ENCODE results near the gene NKX2-4. TPM values are rescaled to one million over a fixed set of nuclear protein-coding genes. Genes with fewer than 3 reads are reported as not detected.

Gene NKX2-4
- polyA plus RNA-seq, 3 donors: not detected

DNA sequence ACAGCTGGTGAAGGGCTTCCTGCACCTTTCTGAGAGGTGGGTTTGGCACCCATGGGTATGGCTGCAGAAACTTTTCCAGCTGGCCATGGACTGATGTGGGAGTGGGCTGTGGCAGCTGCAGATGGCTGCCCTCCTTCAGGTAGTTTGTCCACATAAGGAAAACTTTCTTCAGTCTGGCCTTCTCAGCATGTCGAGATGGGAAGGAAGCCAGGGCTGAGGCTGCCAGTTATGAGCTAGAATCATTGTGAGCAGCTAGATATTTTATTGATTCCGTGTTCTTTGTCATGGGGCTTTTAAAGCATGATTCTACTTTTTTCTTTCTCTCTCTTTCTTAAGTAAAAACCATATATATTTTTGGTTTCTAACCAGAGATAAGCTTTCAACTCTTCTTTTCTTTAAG is 16.6 kb downstream of the NKX2-4 start:
- WGBS (ENCODE audit: insufficient coverage): no CpG with 5 or more reads among the region's 2 CpGs
- Histone ChIP-seq H3K9ac (ENCODE audit: insufficient read depth, low read length, poor library complexity, severe bottlenecking) (no peak overlapping the region), H3K36me3 (replicated peaks in 1 of 2; ENCODE audit: control insufficient read depth in 1 of 2, insufficient read depth in 2 of 2, low read length in 2 of 2) (peaks cover 79 to 98% of the 10 kb centered on the region in 2 donors), H3K79me2 (ENCODE audit: insufficient read depth, low read length) (peaks cover 13% of the 10 kb centered on the region), H3K27me3 (ENCODE audit: control insufficient read depth in 2 of 2, insufficient read depth in 2 of 2, low read length in 2 of 2) (no peaks in the 10 kb centered on the region), H3K9me3 (replicated peaks in 1 of 2; ENCODE audit: control insufficient read depth in 1 of 2, insufficient read depth in 1 of 2, low read length in 2 of 2) (no peaks in the 10 kb centered on the region), H3K4me1 (ENCODE audit: control insufficient read depth in 1 of 2, insufficient read depth in 2 of 2, low read length in 2 of 2) (no peaks in the 10 kb centered on the region), H3K4me2 (replicated peaks; ENCODE audit: extremely low read depth, low read length, poor library complexity, severe bottlenecking) (no peak overlapping the region), H2AFZ (ENCODE audit: insufficient read depth, low read depth, low read length, poor library complexity, severe bottlenecking) (no peak overlapping the region), H4K20me1 (ENCODE audit: insufficient read depth, low read length) (peaks cover 74% of the 10 kb centered on the region), H3K4me3 (replicated peaks in 1 of 3; ENCODE audit: low read depth in 2 of 3, low read length in 3 of 3) (no peak overlapping the region), H3K27ac (ENCODE audit: low read depth in 1 of 2, low read length in 2 of 2) (no peak overlapping the region)
- no peaks in the 10 kb centered on the region for H3K27me3 Mint-ChIP-seq (ENCODE audit: low read depth in 3 of 3)
- no peak overlapping the region for H3K27ac Mint-ChIP-seq
- H3K9me3 Mint-ChIP-seq: no peaks in the 10 kb centered on the region
- peaks cover 70 to 87% of the 10 kb centered on the region in 2 donors for H3K36me3 Mint-ChIP-seq
- no peak overlapping the region for H3K4me3 Mint-ChIP-seq
- intact Hi-C loops (cut with micrococcal nuclease): no loop called here
- DNase-seq: no peak
- no peaks in the 10 kb centered on the region for H3K4me1 Mint-ChIP-seq
- TF ChIP-seq, protein P1, sequence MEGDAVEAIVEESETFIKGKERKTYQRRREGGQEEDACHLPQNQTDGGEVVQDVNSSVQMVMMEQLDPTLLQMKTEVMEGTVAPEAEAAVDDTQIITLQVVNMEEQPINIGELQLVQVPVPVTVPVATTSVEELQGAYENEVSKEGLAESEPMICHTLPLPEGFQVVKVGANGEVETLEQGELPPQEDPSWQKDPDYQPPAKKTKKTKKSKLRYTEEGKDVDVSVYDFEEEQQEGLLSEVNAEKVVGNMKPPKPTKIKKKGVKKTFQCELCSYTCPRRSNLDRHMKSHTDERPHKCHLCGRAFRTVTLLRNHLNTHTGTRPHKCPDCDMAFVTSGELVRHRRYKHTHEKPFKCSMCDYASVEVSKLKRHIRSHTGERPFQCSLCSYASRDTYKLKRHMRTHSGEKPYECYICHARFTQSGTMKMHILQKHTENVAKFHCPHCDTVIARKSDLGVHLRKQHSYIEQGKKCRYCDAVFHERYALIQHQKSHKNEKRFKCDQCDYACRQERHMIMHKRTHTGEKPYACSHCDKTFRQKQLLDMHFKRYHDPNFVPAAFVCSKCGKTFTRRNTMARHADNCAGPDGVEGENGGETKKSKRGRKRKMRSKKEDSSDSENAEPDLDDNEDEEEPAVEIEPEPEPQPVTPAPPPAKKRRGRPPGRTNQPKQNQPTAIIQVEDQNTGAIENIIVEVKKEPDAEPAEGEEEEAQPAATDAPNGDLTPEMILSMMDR (IDR thresholded peaks at IDR 0.05): no peak

- Histone ChIP-seq H3K27ac (ENCODE audit: low read depth in 1 of 2, low read length in 2 of 2) (no peak overlapping the region), H3K4me2 (replicated peaks; ENCODE audit: extremely low read depth, low read length, poor library complexity, severe bottlenecking) (no peak overlapping the region), H3K79me2 (ENCODE audit: insufficient read depth, low read length) (peaks cover 17% of the 10 kb centered on the region), H4K20me1 (ENCODE audit: insufficient read depth, low read length) (peaks cover 88% of the 10 kb centered on the region), H3K9me3 (replicated peaks in 1 of 2; ENCODE audit: control insufficient read depth in 1 of 2, insufficient read depth in 1 of 2, low read length in 2 of 2) (no peaks in the 10 kb centered on the region), H2AFZ (ENCODE audit: insufficient read depth, low read depth, low read length, poor library complexity, severe bottlenecking) (no peak overlapping the region), H3K4me1 (ENCODE audit: control insufficient read depth in 1 of 2, insufficient read depth in 2 of 2, low read length in 2 of 2) (no peaks in the 10 kb centered on the region), H3K27me3 (ENCODE audit: control insufficient read depth in 2 of 2, insufficient read depth in 2 of 2, low read length in 2 of 2) (no peaks in the 10 kb centered on the region), H3K4me3 (replicated peaks in 1 of 3; ENCODE audit: low read depth in 2 of 3, low read length in 3 of 3) (no peak overlapping the region), H3K36me3 (replicated peaks in 1 of 2; ENCODE audit: control insufficient read depth in 1 of 2, insufficient read depth in 2 of 2, low read length in 2 of 2) (peaks cover 66 to 80% of the 10 kb centered on the region in 2 donors), H3K9ac (ENCODE audit: insufficient read depth, low read length, poor library complexity, severe bottlenecking) (no peak overlapping the region)
- H3K9me3 Mint-ChIP-seq: no peaks in the 10 kb centered on the region
- DNase-seq: no peak
- no peaks in the 10 kb centered on the region for H3K27me3 Mint-ChIP-seq (ENCODE audit: low read depth in 3 of 3)
- H3K27ac Mint-ChIP-seq: no peak overlapping the region
- TF ChIP-seq, protein P1 (IDR thresholded peaks at IDR 0.05): no peak
- peaks cover 62 to 84% of the 10 kb centered on the region in 2 donors for H3K36me3 Mint-ChIP-seq
- intact Hi-C loops (cut with micrococcal nuclease): no loop called here
- 100% methylated on average over 3 of the region's 5 CpGs for WGBS (ENCODE audit: insufficient coverage)
- H3K4me3 Mint-ChIP-seq: no peak overlapping the region
- H3K4me1 Mint-ChIP-seq: no peaks in the 10 kb centered on the region
Measured at GRCh38 chr20:21378259-21378658, 19.1 kb downstream of the NKX2-4 start.

Data from CD14-positive monocyte (primary cell).